Neural cell (in vitro differentiated cells): ENCODE data around the gene TRIM37. TPM values are rescaled to one million over a fixed set of nuclear protein-coding genes. Genes with fewer than 3 reads are reported as not detected.

Source experiments
- H2AFZ ChIP-seq: fragments of 200-600, 300-800 bp; sonication (generic), shearing (Covaris generic); 2 replicates; pipeline ENCODE4 v1.6.0; 2014; ENCODE audit warnings: low read depth, mild to moderate bottlenecking, antibody characterized with exemption, low read length, moderate library complexity
- H3F3A ChIP-seq: fragments of 200-600 bp; shearing (Covaris generic); 2 replicates; pipeline ENCODE4 v1.6.1; 2016; ENCODE audit warnings: mild to moderate bottlenecking, moderate library complexity, mixed read lengths, antibody characterized with exemption, low read length; ENCODE audit not compliant: insufficient read depth, poor library complexity, severe bottlenecking
- H3K27ac ChIP-seq: fragments of 200-600, 300-800 bp; sonication (generic), shearing (Covaris generic); 2 replicates; pipeline ENCODE4 v1.5.1; 2014; ENCODE audit warnings: mild to moderate bottlenecking, low read length, moderate library complexity
- H3K27me3 ChIP-seq: fragments of 300-800, 200-600 bp; sonication (generic), shearing (Covaris generic); 2 replicates; pipeline ENCODE4 v1.6.0; 2014; ENCODE audit warnings: mild to moderate bottlenecking, low read depth, low read length, moderate library complexity; ENCODE audit not compliant: insufficient read depth
- H3K36me3 ChIP-seq: fragments of 300-800, 200-600 bp; sonication (generic), shearing (Covaris generic); 2 replicates; pipeline ENCODE4 v1.5.1; 2014; ENCODE audit warnings: mild to moderate bottlenecking, antibody characterized with exemption, low read length, moderate library complexity; ENCODE audit not compliant: insufficient read depth
- H3K4me2 ChIP-seq: fragments of 300-800, 200-600 bp; sonication (generic), shearing (Covaris generic); 2 replicates; pipeline ENCODE4 v1.6.0; 2014; ENCODE audit warnings: mild to moderate bottlenecking, low read length
- H3K4me3 ChIP-seq: fragments of 300-800, 200-600 bp; sonication (generic), shearing (Covaris generic); 2 replicates; pipeline ENCODE4 v1.5.1; 2014; ENCODE audit warnings: mild to moderate bottlenecking, low read length, moderate library complexity
- H3K79me2 ChIP-seq: fragments of 200-600 bp; shearing (Covaris generic); replicated peaks from 2 replicates; pipeline ENCODE4 v1.6.0; 2014; ENCODE audit warnings: mild to moderate bottlenecking, low read length, moderate library complexity; ENCODE audit not compliant: insufficient read depth
- H3K9ac ChIP-seq: fragments of 300-800, 200-600 bp; sonication (generic), shearing (Covaris generic); 2 replicates; pipeline ENCODE4 v1.6.1; 2016; ENCODE audit warnings: mild to moderate bottlenecking, low read length, mixed read lengths
- H3K9me2 ChIP-seq: fragments of 200-600 bp; shearing (Covaris generic); 2 replicates; pipeline ENCODE4 v1.6.1; 2016; ENCODE audit warnings: mild to moderate bottlenecking, low read length, mixed read lengths; ENCODE audit not compliant: insufficient read depth
- H3K9me3 ChIP-seq: fragments of 200-600, 300-800 bp; sonication (generic), shearing (Covaris generic); 2 replicates; pipeline ENCODE4 v1.6.1; 2016; ENCODE audit warnings: mild to moderate bottlenecking, mixed run types, low read length, moderate library complexity, mixed read lengths
- H4K20me1 ChIP-seq: fragments of 200-600 bp; shearing (Covaris generic); 2 replicates; pipeline ENCODE4 v1.6.1; 2016; ENCODE audit warnings: mild to moderate bottlenecking, mixed run types; ENCODE audit not compliant: insufficient read depth
- CTCF ChIP-seq: fragments of 450-650 bp; IDR thresholded peaks from 2 replicates; pipeline ENCODE4 v1.5.1; 2014; ENCODE audit warnings: antibody characterized with exemption, mild to moderate bottlenecking, moderate library complexity; ENCODE audit not compliant: poor library complexity, severe bottlenecking
- EP300 ChIP-seq: fragments of 450-650 bp; conservative IDR thresholded peaks from 2 replicates; pipeline ENCODE4 v1.6.1; 2014; ENCODE audit warnings: antibody characterized with exemption, mild to moderate bottlenecking, moderate library complexity; ENCODE audit not compliant: poor library complexity, severe bottlenecking
- EZH2 ChIP-seq: fragments of 200-600, 300-800 bp; shearing (Covaris generic), sonication (generic); IDR thresholded peaks from 2 replicates; pipeline ENCODE4 v1.6.1; 2014; ENCODE audit warnings: antibody characterized with exemption, low read length, borderline replicate concordance, mild to moderate bottlenecking; ENCODE audit not compliant: insufficient read depth, poor library complexity, severe bottlenecking
- MXI1 ChIP-seq: fragments of 450-650 bp; conservative IDR thresholded peaks from 2 replicates; pipeline ENCODE4 v1.6.1; 2014; ENCODE audit warnings: antibody characterized with exemption, mild to moderate bottlenecking; ENCODE audit not compliant: poor library complexity, severe bottlenecking
- POLR2AphosphoS5 ChIP-seq: IDR thresholded peaks from 2 replicates; pipeline ENCODE4 v1.6.1; 2012
- RAD21 ChIP-seq: fragments of 450-650 bp; conservative IDR thresholded peaks from 2 replicates; pipeline ENCODE4 v1.6.1; 2014; ENCODE audit warnings: antibody characterized with exemption, mild to moderate bottlenecking, moderate library complexity
- REST ChIP-seq: IDR thresholded peaks from 2 replicates; pipeline ENCODE4 v1.6.1; 2012; ENCODE audit warnings: borderline replicate concordance
- SMC3 ChIP-seq: fragments of 450-650 bp; conservative IDR thresholded peaks from 2 replicates; pipeline ENCODE4 v1.6.1; 2014; ENCODE audit warnings: antibody characterized with exemption, mild to moderate bottlenecking, moderate library complexity; ENCODE audit not compliant: poor library complexity
- TAF1 ChIP-seq: IDR thresholded peaks from 2 replicates; pipeline ENCODE4 v1.6.1; 2012; ENCODE audit warnings: low read depth
- polyA plus RNA-seq: library from polyadenylated mRNA; depleted of rRNA; stranded (reverse); fragments of >200 nt; gene quantifications from 2 replicates; pipeline ENCODE4 v1.2.3, GENCODE V29; 2014

The TRIM37 gene
- polyA plus RNA-seq, 1 donor from 2014 or later: 65.2 TPM

- Histone ChIP-seq H3K9ac (peak overlapping the region; percentile 92), H3K9me3 (no peaks in the 10 kb centered on the region), H3K36me3 (no peaks in the 10 kb centered on the region), H2AFZ (no peak overlapping the region), H4K20me1 (no peaks in the 10 kb centered on the region), H3F3A (no peaks in the 10 kb centered on the region), H3K27me3 (no peaks in the 10 kb centered on the region), H3K9me2 (no peaks in the 10 kb centered on the region), H3K27ac (peak overlapping the region; percentile 99), H3K4me3 (peak overlapping the region; percentile 86), H3K79me2 (peaks cover 72% of the 10 kb centered on the region), H3K4me2 (peak overlapping the region; percentile 83)
- TF ChIP-seq MXI1: no peak
- TF ChIP-seq RAD21: no peak
- TF ChIP-seq POLR2AphosphoS5: no peak
- TF ChIP-seq EZH2: no peak
- no peak for TF ChIP-seq EP300
- TF ChIP-seq TAF1: no peak
- TF ChIP-seq REST: no peak
- TF ChIP-seq SMC3: no peak
- no peak for TF ChIP-seq CTCF
Measured at GRCh38 chr17:59152925-59153324, 46.2 kb upstream of the TRIM37 start.

GRCh38 chr17:59151591-59151990, 44.9 kb upstream of the TRIM37 start:
- H3K9me3 ChIP-seq: no peaks in the 10 kb centered on the region
- H3K4me2 ChIP-seq: peak overlapping the region; percentile 83
- peak overlapping the region; percentile 35 for H3K27ac ChIP-seq
- H3K36me3 ChIP-seq: no peaks in the 10 kb centered on the region
- H3K27me3 ChIP-seq: no peaks in the 10 kb centered on the region
- H3F3A ChIP-seq: no peaks in the 10 kb centered on the region
- TF ChIP-seq REST: no peak
- no peak overlapping the region for H2AFZ ChIP-seq
- H4K20me1 ChIP-seq: no peaks in the 10 kb centered on the region
- peak overlapping the region; percentile 86 for H3K4me3 ChIP-seq
- H3K79me2 ChIP-seq: peaks cover 72% of the 10 kb centered on the region
- H3K9ac ChIP-seq: peak overlapping the region; percentile 92
- H3K9me2 ChIP-seq: no peaks in the 10 kb centered on the region
